HepG2 (cell line): Measurements from ENCODE around the gene DPH5. TPM values are rescaled to one million over a fixed set of nuclear protein-coding genes. Genes with fewer than 3 reads are reported as not detected.

Source experiments
- ATAC-seq: fragments of 200-7000 bp; cut with Tn5 transposase; 3 replicates; pipeline ENCODE4 v1.9.1; 2020; ENCODE audit warnings: mild to moderate bottlenecking, moderate library complexity
- BruUV-seq: library from RNA; stranded (reverse); fragments of 400-500 nt; replicated peaks from 2 replicates; lab custom pipeline; 2021; lab: Mats Ljungman, UMichigan
- CTCF ChIA-PET: fragments of 300-600 bp; formaldehyde crosslinking; extraction: SDS; loops from one replicate; lab custom pipeline; 2021; ENCODE audit warnings: low total read pairs, inconsistent platforms, low intra/inter-chr PET ratio; lab: Yijun Ruan, JAX
- POLR2A ChIA-PET: fragments of 350-600 bp; sonication (Branson Sonifier 250); formaldehyde crosslinking; loops from one replicate; lab custom pipeline; 2020; ENCODE audit warnings: antibody characterized with exemption, inconsistent platforms; lab: Yijun Ruan, JAX
- DNase-seq: peaks from one replicate; pipeline ENCODE4 v3.0.0-alpha.2; 2015; ENCODE audit warnings: low spot score
- FAIRE-seq: peaks from 3 replicates; lab custom pipeline; 2011; peaks lifted over from hg19 to GRCh38; lab: Jason Lieb, UNC
- H2AFZ ChIP-seq: one replicate; pipeline ENCODE4 v1.6.1; 2011; ENCODE audit warnings: low read length, inconsistent platforms
- H3K27ac ChIP-seq: fragments of 300-600 bp; 3 replicates; pipeline ENCODE4 v1.8.0; 2011; ENCODE audit warnings: mixed run types, mild to moderate bottlenecking, mixed read lengths, low read length, inconsistent platforms; ENCODE audit not compliant: insufficient read depth; ENCODE audit errors: extremely low read length
- H3K27me3 ChIP-seq, 2 experiments: fragments of 200-600 bp in 1 of 2; 2 replicates in 1 of 2; 3 replicates in 1 of 2; pipeline versions ENCODE4 v1.6.0 to v1.8.0; 2011; ENCODE audit warnings: low read length in 2 of 2, mild to moderate bottlenecking in 2 of 2, moderate library complexity in 2 of 2, inconsistent platforms in 1 of 2; ENCODE audit not compliant: insufficient read depth in 2 of 2, control insufficient read depth in 1 of 2
- H3K36me3 ChIP-seq, 2 experiments: fragments of 200-600 bp in 1 of 2; replicated peaks in 1 of 2; 2 replicates in 1 of 2; 3 replicates in 1 of 2; pipeline versions ENCODE4 v1.5.1 to v1.8.0; 2011; ENCODE audit warnings: low read length in 2 of 2, inconsistent platforms in 1 of 2; ENCODE audit not compliant: insufficient read depth in 2 of 2, control insufficient read depth in 1 of 2
- H3K4me1 ChIP-seq: 2 replicates; pipeline ENCODE4 v1.5.1; 2012; ENCODE audit warnings: low read length, inconsistent platforms; ENCODE audit not compliant: insufficient read depth
- H3K4me2 ChIP-seq: 2 replicates; pipeline ENCODE4 v1.6.0; 2011; ENCODE audit warnings: low read depth, low read length, inconsistent platforms
- H3K4me3 ChIP-seq, 3 experiments: fragments of 200-600 bp in 1 of 3; sonication (generic), shearing (Covaris generic) in 1 of 3; replicated peaks in 1 of 3; 2 replicates each; pipeline ENCODE4 v1.5.1; 2011 to 2016; ENCODE audit warnings: low read length in 3 of 3, inconsistent platforms in 2 of 3, low read depth in 2 of 3, mild to moderate bottlenecking in 2 of 3, control low read depth in 1 of 3, mixed read lengths in 1 of 3; ENCODE audit not compliant: insufficient read depth in 1 of 3
- H3K79me2 ChIP-seq: one replicate; pipeline ENCODE4 v1.6.1; 2011; ENCODE audit warnings: low read length, inconsistent platforms; ENCODE audit not compliant: insufficient read depth
- H3K9ac ChIP-seq: 2 replicates; pipeline ENCODE4 v1.6.0; 2011; ENCODE audit warnings: mild to moderate bottlenecking, low read depth, low read length, inconsistent platforms; ENCODE audit not compliant: insufficient read depth
- H3K9me3 ChIP-seq: 2 replicates; pipeline ENCODE4 v1.5.1; 2012; ENCODE audit warnings: mild to moderate bottlenecking, low read length
- H4K20me1 ChIP-seq: 2 replicates; pipeline ENCODE4 v1.6.0; 2011; ENCODE audit warnings: inconsistent platforms, mild to moderate bottlenecking, low read length, moderate library complexity; ENCODE audit not compliant: insufficient read depth
- ARHGAP35 ChIP-seq: sonication (generic); formaldehyde crosslinking; IDR thresholded peaks from 2 replicates; pipeline ENCODE4 v1.9.0; 2022; ENCODE audit warnings: mild to moderate bottlenecking, inconsistent platforms, moderate library complexity, missing genetic modification reagents, borderline replicate concordance
- CREB1 ChIP-seq, 2 experiments: fragments of 450-650 bp in 1 of 2; IDR thresholded peaks; 2 replicates each; pipeline ENCODE4 v1.6.1; 2016 to 2017; ENCODE audit warnings: control low read depth in 1 of 2, mild to moderate bottlenecking in 1 of 2, missing compliant biosample characterization in 1 of 2, missing genetic modification characterization in 1 of 2
- CREBL2 ChIP-seq: sonication (generic); formaldehyde crosslinking; IDR thresholded peaks from 2 replicates; pipeline ENCODE4 v1.8.1; 2023; ENCODE audit warnings: missing genetic modification reagents, mild to moderate bottlenecking, borderline replicate concordance
- DNMT1 ChIP-seq: sonication (generic); formaldehyde crosslinking; IDR thresholded peaks from 2 replicates; pipeline ENCODE4 v1.5.1; 2020; ENCODE audit warnings: mild to moderate bottlenecking, missing genetic modification reagents
- GABPA ChIP-seq, 2 experiments: IDR thresholded peaks; 2 replicates each; pipeline ENCODE4 v1.6.1; 2011 to 2016; ENCODE audit warnings: low read depth in 2 of 2, low read length in 1 of 2, missing biosample characterization in 1 of 2, missing genetic modification characterization in 1 of 2
- HES4 ChIP-seq: sonication (generic); formaldehyde crosslinking; IDR thresholded peaks from 2 replicates; pipeline ENCODE4 v1.9.0; 2021; ENCODE audit warnings: mild to moderate bottlenecking, missing genetic modification reagents, borderline replicate concordance
- KAT7 ChIP-seq: IDR thresholded peaks from 2 replicates; pipeline ENCODE4 v1.6.1; 2018; ENCODE audit warnings: borderline replicate concordance, missing compliant biosample characterization
- KLF15 ChIP-seq: sonication (generic); formaldehyde crosslinking; IDR thresholded peaks from 2 replicates; pipeline ENCODE4 v1.8.1; 2023; ENCODE audit warnings: borderline replicate concordance, mild to moderate bottlenecking, inconsistent platforms, missing genetic modification reagents, mixed read lengths
- PREB ChIP-seq: sonication (generic); formaldehyde crosslinking; IDR thresholded peaks from 2 replicates; pipeline ENCODE4 v1.4.0; 2020; ENCODE audit warnings: missing genetic modification reagents
- STAT6 ChIP-seq: sonication (generic); formaldehyde crosslinking; IDR thresholded peaks from 2 replicates; pipeline ENCODE4 v1.4.0; 2020; ENCODE audit warnings: missing genetic modification reagents, mild to moderate bottlenecking, borderline replicate concordance
- TBP ChIP-seq: sonication (generic); formaldehyde crosslinking; IDR thresholded peaks from 2 replicates; pipeline ENCODE4 v1.5.0; 2020; ENCODE audit warnings: missing genetic modification reagents
- ZMYM4 ChIP-seq: sonication (generic); formaldehyde crosslinking; IDR thresholded peaks from 2 replicates; pipeline ENCODE4 v1.8.1; 2023; ENCODE audit warnings: mild to moderate bottlenecking, missing genetic modification reagents
- WGBS: methylation state at CpG from one replicate; pipeline ENCODE4 v1.1.6; 2017; ENCODE audit warnings: low lambda C conversion rate; 5-methylcytosine and 5-hydroxymethylcytosine counted together
- in situ Hi-C: cut with HindIII; loops from 2 replicates; pipeline ENCODE4 v1.10.0; 2017; ENCODE audit warnings: low pct_unique_long_range_greater_than_20kb; ENCODE audit not compliant: extremely low pct_ligation_motif_present
- intact Hi-C: fragments of 100-400 bp; cut with micrococcal nuclease; formaldehyde crosslinking; loops from one replicate; pipeline ENCODE4 v1.10.0; 2022; ENCODE audit not compliant: unreplicated experiment
- polyA plus RNA-seq, 8 experiments: library from polyadenylated mRNA; depleted of rRNA in 3 of 8; stranded (reverse) in 7 of 8; unstranded in 1 of 8; fragments of >200 nt; fragmentation: Illumina TruSeq in 4 of 8; extraction: Trizol in 4 of 8; gene quantifications; 2 replicates each; pipeline versions ENCODE4 v1.2.1 to v1.2.3, GENCODE V29; 2011 to 2016; ENCODE audit warnings: low read depth in 4 of 8, missing spikeins in 1 of 8, mixed read lengths in 1 of 8; ENCODE audit not compliant: insufficient read depth in 1 of 8
- total RNA-seq, 5 experiments: library from RNA; depleted of rRNA; stranded (reverse); fragments of >200 nt; fragmentation: Illumina TruSeq; extraction: Trizol; gene quantifications; 2 replicates each; pipeline ENCODE4 v1.2.3, GENCODE V29; 2016; ENCODE audit warnings: low read depth in 1 of 5
- TF ChIP-seq, protein P1 (sequence below): sonication (generic); formaldehyde crosslinking; IDR thresholded peaks from 2 replicates; pipeline ENCODE4 v1.5.0; 2020; ENCODE audit warnings: mild to moderate bottlenecking, low read depth, missing genetic modification reagents, borderline replicate concordance
- TF ChIP-seq, protein P2 (sequence below): sonication (generic); formaldehyde crosslinking; IDR thresholded peaks from 2 replicates; pipeline ENCODE4 v1.4.0; 2020; ENCODE audit warnings: missing genetic modification reagents

Gene DPH5
- total and polyA plus RNA-seq, 2 of the 13 experiments (the other 11 are each of a cell fraction or from before 2014, with no cell fraction given): 53.2 to 79.6 TPM

GRCh38 chr1:100952104-100952745 lies 73.4 kb downstream of the DPH5 start:
- H3K36me3 ChIP-seq: peaks cover 6 to 30% of the 10 kb centered on the region in 2 experiments; a peak in 4 of 5 replicates
- DNase-seq (no peak), FAIRE-seq (no peak), ATAC-seq (no peak)
- ChIA-PET POLR2A (no interaction called here), CTCF (no interaction called here)
- H4K20me1 ChIP-seq: no peaks in the 10 kb centered on the region
- H2AFZ ChIP-seq: no peak overlapping the region
- no peaks in the 10 kb centered on the region for H3K27me3 ChIP-seq
- H3K4me1 ChIP-seq: peaks cover 19% of the 10 kb centered on the region
- no peak overlapping the region for H3K9ac ChIP-seq
- H3K9me3 ChIP-seq: no peaks in the 10 kb centered on the region
- no peak overlapping the region for H3K4me3 ChIP-seq
- no peak for TF ChIP-seq CREB1 (IDR thresholded peaks at IDR 0.05)
- TF ChIP-seq CREB1 (CRISPR knock-in tag; IDR thresholded peaks at IDR 0.05): no peak
- no peak for TF ChIP-seq KAT7 (CRISPR knock-in tag)
- no peak for TF ChIP-seq KLF15
- TF ChIP-seq ZMYM4 (CRISPR knock-in tag): no peak
- TF ChIP-seq, protein P1, sequence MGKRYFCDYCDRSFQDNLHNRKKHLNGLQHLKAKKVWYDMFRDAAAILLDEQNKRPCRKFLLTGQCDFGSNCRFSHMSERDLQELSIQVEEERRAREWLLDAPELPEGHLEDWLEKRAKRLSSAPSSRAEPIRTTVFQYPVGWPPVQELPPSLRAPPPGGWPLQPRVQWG: no peak
- TF ChIP-seq DNMT1 (CRISPR knock-in tag): no peak
- TF ChIP-seq STAT6: no peak
- TF ChIP-seq, protein P2, sequence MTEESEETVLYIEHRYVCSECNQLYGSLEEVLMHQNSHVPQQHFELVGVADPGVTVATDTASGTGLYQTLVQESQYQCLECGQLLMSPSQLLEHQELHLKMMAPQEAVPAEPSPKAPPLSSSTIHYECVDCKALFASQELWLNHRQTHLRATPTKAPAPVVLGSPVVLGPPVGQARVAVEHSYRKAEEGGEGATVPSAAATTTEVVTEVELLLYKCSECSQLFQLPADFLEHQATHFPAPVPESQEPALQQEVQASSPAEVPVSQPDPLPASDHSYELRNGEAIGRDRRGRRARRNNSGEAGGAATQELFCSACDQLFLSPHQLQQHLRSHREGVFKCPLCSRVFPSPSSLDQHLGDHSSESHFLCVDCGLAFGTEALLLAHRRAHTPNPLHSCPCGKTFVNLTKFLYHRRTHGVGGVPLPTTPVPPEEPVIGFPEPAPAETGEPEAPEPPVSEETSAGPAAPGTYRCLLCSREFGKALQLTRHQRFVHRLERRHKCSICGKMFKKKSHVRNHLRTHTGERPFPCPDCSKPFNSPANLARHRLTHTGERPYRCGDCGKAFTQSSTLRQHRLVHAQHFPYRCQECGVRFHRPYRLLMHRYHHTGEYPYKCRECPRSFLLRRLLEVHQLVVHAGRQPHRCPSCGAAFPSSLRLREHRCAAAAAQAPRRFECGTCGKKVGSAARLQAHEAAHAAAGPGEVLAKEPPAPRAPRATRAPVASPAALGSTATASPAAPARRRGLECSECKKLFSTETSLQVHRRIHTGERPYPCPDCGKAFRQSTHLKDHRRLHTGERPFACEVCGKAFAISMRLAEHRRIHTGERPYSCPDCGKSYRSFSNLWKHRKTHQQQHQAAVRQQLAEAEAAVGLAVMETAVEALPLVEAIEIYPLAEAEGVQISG: no peak
- no peak for TF ChIP-seq HES4 (CRISPR knock-in tag)
- TF ChIP-seq GABPA (IDR thresholded peaks at IDR 0.05; ENCODE audit: low read depth, low read length): no peak
- no peak for TF ChIP-seq GABPA (CRISPR knock-in tag; IDR thresholded peaks at IDR 0.05; ENCODE audit: low read depth)
- TF ChIP-seq CREBL2 (CRISPR knock-in tag): no peak
- TF ChIP-seq ARHGAP35 (CRISPR knock-in tag): no peak
- TF ChIP-seq TBP (CRISPR knock-in tag): no peak
- TF ChIP-seq PREB (CRISPR knock-in tag): no peak
- 95% methylated on average over 4 of the region's 4 CpGs for WGBS
- BruUV-seq: no TSS peak
- in situ Hi-C loops (no loop called here), intact Hi-C loops (no loop called here)
- no peak overlapping the region for H3K27ac ChIP-seq
- no peaks in the 10 kb centered on the region for H3K79me2 ChIP-seq
- no peak overlapping the region for H3K4me2 ChIP-seq
